Loucy (cell line): ENCODE results near the gene E4F1.

ENCODE experiments used
- H2AFZ ChIP-seq: fragments of 200-600 bp; sonication (generic); 2 replicates; pipeline ENCODE4 v1.6.0; 2016; ENCODE audit warnings: antibody characterized with exemption, mild to moderate bottlenecking, low read length, moderate library complexity
- H3F3A ChIP-seq: fragments of 200-600 bp; 2 replicates; pipeline ENCODE4 v1.6.0; 2016; ENCODE audit warnings: antibody characterized with exemption, low read depth, mild to moderate bottlenecking
- H3K27me3 ChIP-seq: fragments of 200-600 bp; sonication (generic); 2 replicates; pipeline ENCODE4 v1.6.1; 2014; ENCODE audit warnings: low read length, mild to moderate bottlenecking; ENCODE audit not compliant: insufficient read depth, poor library complexity, severe bottlenecking
- H3K36me3 ChIP-seq: fragments of 200-600 bp; sonication (generic); 2 replicates; pipeline ENCODE4 v1.6.1; 2016; ENCODE audit warnings: low read length; ENCODE audit not compliant: insufficient read depth
- H3K4me1 ChIP-seq: fragments of 200-600 bp; sonication (generic); 2 replicates; pipeline ENCODE4 v1.5.1; 2014; ENCODE audit warnings: low read length, mild to moderate bottlenecking; ENCODE audit not compliant: insufficient read depth, poor library complexity, severe bottlenecking
- H3K4me2 ChIP-seq: fragments of 200-600 bp; sonication (generic); 2 replicates; pipeline ENCODE4 v1.6.0; 2014; ENCODE audit warnings: antibody characterized with exemption, low read length, low read depth, mild to moderate bottlenecking; ENCODE audit not compliant: poor library complexity, severe bottlenecking
- H3K4me3 ChIP-seq: fragments of 200-600 bp; sonication (generic); 2 replicates; pipeline ENCODE4 v1.5.1; 2014; ENCODE audit warnings: low read length, mild to moderate bottlenecking, mixed read lengths; ENCODE audit not compliant: poor library complexity, severe bottlenecking
- H3K79me2 ChIP-seq: fragments of 200-600 bp; sonication (generic); 2 replicates; pipeline ENCODE4 v1.6.1; 2014; ENCODE audit warnings: low read length; ENCODE audit not compliant: insufficient read depth
- H3K9ac ChIP-seq: fragments of 200-600 bp; sonication (generic); 2 replicates; pipeline ENCODE4 v1.6.0; 2014; ENCODE audit warnings: mild to moderate bottlenecking, low read depth, low read length, moderate library complexity; ENCODE audit not compliant: poor library complexity, severe bottlenecking
- H3K9me2 ChIP-seq: fragments of 200-600 bp; sonication (generic); replicated peaks from 2 replicates; pipeline ENCODE4 v1.6.1; 2016; ENCODE audit warnings: low read depth, low read length, mixed read lengths
- H3K9me3 ChIP-seq: fragments of 200-600 bp; sonication (generic); 2 replicates; pipeline ENCODE4 v1.6.1; 2014; ENCODE audit warnings: mild to moderate bottlenecking, antibody characterized with exemption, low read length, low read depth; ENCODE audit not compliant: insufficient read depth
- H4K20me1 ChIP-seq: fragments of 200-600 bp; sonication (generic); 2 replicates; pipeline ENCODE4 v1.6.0; 2014; ENCODE audit warnings: antibody characterized with exemption, low read length, mild to moderate bottlenecking; ENCODE audit not compliant: insufficient read depth, poor library complexity, severe bottlenecking
- CTCF ChIP-seq: fragments of 200-600 bp; sonication (generic); conservative IDR thresholded peaks from 2 replicates; pipeline ENCODE4 v1.5.1; 2014; ENCODE audit warnings: mild to moderate bottlenecking, antibody characterized with exemption, low read length
- EZH2phosphoT487 ChIP-seq: fragments of 200-600 bp; IDR thresholded peaks from 2 replicates; pipeline ENCODE4 v1.6.1; 2018; ENCODE audit warnings: antibody characterized with exemption, mild to moderate bottlenecking, moderate library complexity, borderline replicate concordance

Gene E4F1

GRCh38 chr16:2251296-2252111, 28.1 kb downstream of the E4F1 start, which contains the start of gene ECI1:
Gene ECI1 (minus strand): TSS chr16:2251587. CDS start chr16:2251566, 21 bp downstream.
- Histone ChIP-seq H2AFZ (peak within 1 kb of the TSS; percentile 49; the same call in 1 of the 2 replicates), H3K36me3 (peaks cover 18% of the 10 kb centered on the region; the same call in 1 of the 2 replicates), H3K4me3 (peak within 1 kb of the TSS; percentile 73), H3F3A (peaks cover 6% of the 10 kb centered on the region; the same call in 1 of the 2 replicates), H4K20me1 (peaks cover 4% of the 10 kb centered on the region), H3K4me1 (no peaks in the 10 kb centered on the region), H3K9ac (peak within 1 kb of the TSS; percentile 72), H3K4me2 (peak within 1 kb of the TSS; percentile 65), H3K9me2 (no peaks in the 10 kb centered on the region), H3K27me3 (no peaks in the 10 kb centered on the region), H3K79me2 (peaks cover 10% of the 10 kb centered on the region; the same call in 1 of the 2 replicates), H3K9me3 (no peaks in the 10 kb centered on the region)
- TF ChIP-seq EZH2phosphoT487 = no peak
- TF ChIP-seq CTCF = peak; percentile 29

DNA sequence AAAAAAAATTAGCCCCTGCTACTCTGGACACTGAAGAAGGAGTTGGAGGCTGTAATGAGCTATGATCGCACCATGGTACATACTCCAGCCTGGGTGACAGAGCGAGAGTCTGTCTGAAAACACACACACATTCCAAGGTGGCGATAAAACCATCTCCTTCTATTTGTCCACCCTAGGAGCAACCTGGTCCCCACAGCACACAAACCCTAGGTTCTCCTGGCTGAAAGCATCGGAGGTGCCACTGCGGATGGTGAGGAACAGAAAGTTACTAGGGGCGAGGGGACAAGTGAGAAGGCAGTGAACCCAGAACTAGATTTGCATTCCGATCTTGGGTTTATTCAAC, 29.4 kb downstream of the E4F1 start:
- H3K79me2 ChIP-seq = peaks cover 15% of the 10 kb centered on the region; the same call in 1 of the 2 replicates
- H3K9me2 ChIP-seq = no peaks in the 10 kb centered on the region
- H3K36me3 ChIP-seq = peaks cover 30% of the 10 kb centered on the region; the same call in 1 of the 2 replicates
- H3K4me2 ChIP-seq = no peak overlapping the region
- H3K9ac ChIP-seq = no peak overlapping the region
- no peaks in the 10 kb centered on the region for H3K4me1 ChIP-seq
- TF ChIP-seq EZH2phosphoT487 (no peak), CTCF (no peak)
- no peaks in the 10 kb centered on the region for H3K27me3 ChIP-seq
- H4K20me1 ChIP-seq = peaks cover 4% of the 10 kb centered on the region
- H3K9me3 ChIP-seq = no peaks in the 10 kb centered on the region
- no peak overlapping the region for H3K4me3 ChIP-seq
- peaks cover 6% of the 10 kb centered on the region; the same call in 1 of the 2 replicates for H3F3A ChIP-seq
- no peak overlapping the region for H2AFZ ChIP-seq

GRCh38 chr16:2253293-2253692, 29.9 kb downstream of the E4F1 start:
- H3K9me3 ChIP-seq = no peaks in the 10 kb centered on the region
- H3K4me2 ChIP-seq = no peak overlapping the region
- H4K20me1 ChIP-seq = peaks cover 4% of the 10 kb centered on the region
- TF ChIP-seq EZH2phosphoT487 (no peak), CTCF (no peak)
- H3K9me2 ChIP-seq = no peaks in the 10 kb centered on the region
- peaks cover 36% of the 10 kb centered on the region; the same call in 1 of the 2 replicates for H3K36me3 ChIP-seq
- H3K9ac ChIP-seq = no peak overlapping the region
- H3K27me3 ChIP-seq = no peaks in the 10 kb centered on the region
- H3K4me1 ChIP-seq = no peaks in the 10 kb centered on the region
- H2AFZ ChIP-seq = no peak overlapping the region
- no peak overlapping the region for H3K4me3 ChIP-seq
- H3F3A ChIP-seq = peaks cover 6% of the 10 kb centered on the region; the same call in 1 of the 2 replicates
- H3K79me2 ChIP-seq = peaks cover 19% of the 10 kb centered on the region; the same call in 1 of the 2 replicates
